Activated CD8-positive, alpha-beta memory T cell treated with anti-CD3 and anti-CD28 coated beads, Interleukin-2, amount 50 U/mL, for 1 hour (primary cell): ENCODE results near the gene VCY1B.
"Not testable (repeated sequence)": the region's sequence is repeated elsewhere in the genome, so short reads cannot be mapped to it uniquely, and the experiment has no call there.

ENCODE experiments used
- DNase-seq: peaks from one replicate; pipeline ENCODE4 v3.0.0-alpha.2; 2020; ENCODE audit errors: extremely low read depth

Gene VCY1B

DNA sequence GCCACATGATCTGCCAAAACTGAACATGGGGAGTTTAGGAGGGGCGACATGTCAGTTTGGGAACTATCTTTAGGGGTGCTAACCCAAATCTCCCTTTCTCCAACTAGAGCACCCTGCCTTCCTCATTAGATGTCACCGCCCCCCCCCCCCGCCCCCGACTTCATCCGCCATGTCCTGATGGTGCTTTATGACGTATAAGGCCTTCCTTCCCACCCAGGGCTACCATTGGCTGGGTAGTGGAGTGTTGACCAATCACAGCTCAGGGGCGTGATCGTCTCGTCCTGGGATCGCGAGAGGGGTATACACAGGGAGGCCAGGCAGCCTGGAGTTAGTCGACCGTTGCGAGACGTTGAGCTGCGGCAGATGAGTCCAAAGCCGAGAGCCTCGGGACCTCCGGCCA is at the start of gene VCY1B:
Gene VCY1B, plus strand, starts transcription at position 301 of the 400 bp plus-strand sequence. Its CDS starts 63 bp downstream, at position 364.
- not testable (repeated sequence) for DNase-seq

DNA sequence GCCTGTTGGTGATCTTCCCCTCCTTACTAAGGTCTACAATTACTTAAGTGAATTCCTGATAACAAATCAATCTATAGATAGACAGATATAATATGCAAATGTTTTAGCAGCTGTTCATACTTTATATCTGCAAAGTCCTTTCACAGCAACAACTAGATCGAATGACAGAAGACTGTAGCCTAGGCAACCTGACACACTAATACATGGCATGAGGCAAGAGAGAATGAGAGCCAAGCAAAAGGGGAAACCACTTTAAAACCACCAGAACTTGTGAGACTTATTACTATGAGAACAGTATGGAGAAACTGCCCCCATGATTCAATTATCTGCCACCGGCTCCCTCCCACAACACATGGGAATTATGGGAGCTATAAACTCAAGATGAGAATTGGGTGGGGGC is 44.1 kb upstream of the VCY1B start:
- DNase-seq = not testable (repeated sequence)

DNA sequence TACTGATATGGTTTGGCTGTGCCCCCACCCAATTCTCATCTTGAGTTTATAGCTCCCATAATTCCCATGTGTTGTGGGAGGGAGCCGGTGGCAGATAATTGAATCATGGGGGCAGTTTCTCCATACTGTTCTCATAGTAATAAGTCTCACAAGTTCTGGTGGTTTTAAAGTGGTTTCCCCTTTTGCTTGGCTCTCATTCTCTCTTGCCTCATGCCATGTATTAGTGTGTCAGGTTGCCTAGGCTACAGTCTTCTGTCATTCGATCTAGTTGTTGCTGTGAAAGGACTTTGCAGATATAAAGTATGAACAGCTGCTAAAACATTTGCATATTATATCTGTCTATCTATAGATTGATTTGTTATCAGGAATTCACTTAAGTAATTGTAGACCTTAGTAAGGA is 25.6 kb upstream of the VCY1B start:
- DNase-seq = not testable (repeated sequence)

GRCh38 chrY:14085877-14086276 is 29.9 kb downstream of the VCY1B start:
- no peak for DNase-seq
